ENCODE results near the gene PLCB1.
A peak's percentile ranks its signal among the peaks of the same experiment; 100 is the strongest.
"Not testable (repeated sequence)": the region's sequence is repeated elsewhere in the genome, so short reads cannot be mapped to it uniquely, and the experiment has no call there.

PLCB1 gene

DNA sequence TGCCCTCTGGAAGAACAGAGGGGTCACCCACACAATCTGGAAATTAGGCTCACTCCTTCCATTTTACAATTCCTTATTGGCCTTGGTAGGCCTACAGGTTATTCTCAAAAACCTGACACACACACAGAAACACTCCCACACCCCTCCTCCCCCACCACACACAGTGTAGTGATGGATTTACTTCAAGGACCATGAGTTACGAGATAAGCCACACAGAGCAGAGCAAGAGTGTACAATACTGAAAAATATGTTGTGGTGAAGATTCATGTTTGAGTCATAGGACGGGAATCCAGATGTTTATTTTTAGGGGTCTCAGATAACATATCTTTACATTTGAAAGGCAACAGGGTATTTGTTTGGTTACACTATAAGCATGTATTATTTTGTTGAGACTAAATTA, 291.9 kb downstream of the PLCB1 start:
- DNase-seq = no peak

DNA sequence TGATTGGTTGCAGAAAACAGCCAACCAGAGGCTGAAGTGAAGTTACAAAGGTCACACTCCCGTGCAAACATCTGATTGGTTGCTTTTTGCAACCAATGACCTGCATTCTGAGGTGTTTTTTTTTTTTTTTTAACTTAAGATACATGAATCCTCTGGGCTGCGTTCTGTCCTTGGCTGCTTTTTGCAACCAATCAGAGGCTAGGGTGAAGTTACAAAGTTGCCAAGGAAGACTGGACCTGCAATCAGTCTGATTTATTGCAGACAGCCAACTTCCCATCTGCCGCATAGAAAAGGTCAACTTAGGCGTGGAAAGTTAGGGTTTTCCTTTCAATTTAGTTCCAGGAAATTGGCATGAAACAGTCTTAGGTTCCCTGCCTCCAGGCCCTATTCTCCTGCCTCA, 292.9 kb downstream of the PLCB1 start:
- no peak for DNase-seq

DNA sequence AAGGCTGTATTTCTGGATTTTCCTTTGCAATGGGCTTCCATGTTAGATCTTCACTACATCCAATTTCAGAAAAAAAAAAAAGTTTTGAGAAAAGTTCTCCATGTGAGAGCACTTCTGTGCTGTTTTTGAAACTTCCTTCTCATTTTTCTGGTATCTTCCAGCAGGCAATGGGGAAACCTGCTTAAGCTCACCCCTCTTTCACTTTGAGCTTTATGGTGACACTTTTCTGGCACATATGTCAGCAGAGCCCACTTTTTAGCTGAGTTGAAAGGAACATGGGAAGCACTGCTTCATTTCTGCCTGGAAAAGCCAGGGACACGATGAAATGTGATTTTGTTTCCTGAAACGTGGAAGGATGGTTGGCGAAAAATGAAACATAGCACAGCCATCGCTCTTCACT, 293.7 kb downstream of the PLCB1 start:
- peak; percentile 9 for DNase-seq

DNA sequence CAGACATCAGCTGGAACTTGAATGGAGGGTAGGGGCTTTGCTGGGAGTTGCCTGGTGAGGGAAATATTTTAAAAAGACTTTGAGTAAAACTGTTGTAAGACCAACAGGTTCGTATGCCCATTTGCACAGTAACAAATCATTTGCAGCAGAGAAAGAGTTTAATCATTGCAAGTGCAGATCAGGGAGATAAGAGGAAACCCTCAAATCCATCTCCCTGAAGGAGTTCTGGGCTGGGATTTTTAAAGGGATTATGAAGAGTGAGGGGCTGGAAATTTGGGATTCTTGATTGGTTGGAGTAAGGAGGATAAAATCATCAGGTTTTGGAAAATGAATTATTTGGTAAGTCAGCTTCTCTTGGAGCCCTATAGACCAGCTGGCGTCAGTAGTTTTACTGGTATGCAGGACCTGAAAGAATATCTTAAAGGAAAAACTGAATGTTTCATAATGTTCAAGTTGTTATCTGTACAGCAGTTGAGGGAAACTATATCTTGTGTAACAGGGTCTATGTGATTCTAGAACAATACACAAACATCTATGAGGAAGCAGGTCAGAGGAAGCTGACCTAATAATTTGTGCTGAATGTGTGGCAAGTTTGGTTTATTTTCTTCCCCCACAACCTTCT, 295.5 kb downstream of the PLCB1 start:
- no peak for DNase-seq

DNA sequence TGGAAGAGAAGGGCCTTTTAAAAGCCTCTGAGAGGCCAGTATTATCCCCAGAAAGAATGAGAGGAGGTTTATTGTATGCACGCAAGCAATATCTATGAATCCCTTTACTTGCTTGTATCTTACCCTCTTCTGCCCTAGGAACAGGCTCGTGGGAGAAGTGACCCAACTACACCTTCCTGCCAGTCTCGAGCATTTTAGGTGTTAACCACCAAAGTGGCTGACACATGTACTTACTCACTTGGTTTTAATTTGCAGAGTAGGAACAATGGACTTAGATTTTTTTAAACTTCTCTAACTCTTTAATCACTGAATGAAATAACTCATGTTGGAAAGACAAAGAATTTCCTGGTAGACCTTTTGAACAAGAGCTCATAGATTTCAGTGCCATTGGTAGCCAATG, 296.9 kb downstream of the PLCB1 start:
- no peak for DNase-seq

DNA sequence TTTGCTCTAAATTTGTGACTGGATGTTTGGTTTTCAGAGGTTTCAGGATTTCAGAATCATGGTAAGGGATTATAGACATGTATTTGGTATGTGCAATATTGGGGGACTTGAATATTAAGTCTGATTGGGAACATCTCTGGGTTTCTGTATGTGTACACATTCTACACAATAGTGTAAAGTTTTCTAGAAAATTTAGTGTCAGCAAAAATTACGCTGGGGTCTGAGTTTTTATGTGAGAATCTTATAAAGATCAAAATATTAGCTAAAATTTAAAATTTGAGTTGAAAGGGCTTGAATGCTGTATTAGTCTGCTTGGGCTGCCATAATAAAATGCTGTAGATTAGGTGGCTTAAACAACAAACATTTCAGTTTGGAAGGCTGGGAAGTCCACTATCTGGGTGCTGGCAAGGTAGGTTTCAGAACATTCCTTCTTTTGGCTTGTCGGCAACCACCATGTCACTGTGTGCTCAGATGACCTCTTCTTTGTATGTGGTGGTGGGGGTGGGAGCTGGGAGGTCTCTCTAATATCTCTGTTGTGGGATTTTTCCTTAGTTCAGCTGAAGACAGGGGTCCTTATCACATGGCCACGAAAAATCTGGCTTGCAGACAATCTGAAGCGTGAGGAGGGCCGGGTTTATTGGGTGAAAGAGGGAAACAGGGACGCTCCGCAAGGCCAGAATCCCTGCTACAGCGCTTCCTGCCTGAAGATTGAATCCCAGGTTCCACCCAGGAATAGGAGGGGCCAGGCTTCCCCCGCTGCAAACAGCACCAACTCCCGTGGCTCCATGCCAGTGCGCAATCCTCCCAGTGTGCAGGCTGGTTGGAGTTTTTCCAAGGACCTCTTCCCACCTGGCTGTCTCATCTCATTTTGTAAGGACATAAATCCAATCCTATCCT, 299.7 kb downstream of the PLCB1 start:
- DNase-seq = no peak

DNA sequence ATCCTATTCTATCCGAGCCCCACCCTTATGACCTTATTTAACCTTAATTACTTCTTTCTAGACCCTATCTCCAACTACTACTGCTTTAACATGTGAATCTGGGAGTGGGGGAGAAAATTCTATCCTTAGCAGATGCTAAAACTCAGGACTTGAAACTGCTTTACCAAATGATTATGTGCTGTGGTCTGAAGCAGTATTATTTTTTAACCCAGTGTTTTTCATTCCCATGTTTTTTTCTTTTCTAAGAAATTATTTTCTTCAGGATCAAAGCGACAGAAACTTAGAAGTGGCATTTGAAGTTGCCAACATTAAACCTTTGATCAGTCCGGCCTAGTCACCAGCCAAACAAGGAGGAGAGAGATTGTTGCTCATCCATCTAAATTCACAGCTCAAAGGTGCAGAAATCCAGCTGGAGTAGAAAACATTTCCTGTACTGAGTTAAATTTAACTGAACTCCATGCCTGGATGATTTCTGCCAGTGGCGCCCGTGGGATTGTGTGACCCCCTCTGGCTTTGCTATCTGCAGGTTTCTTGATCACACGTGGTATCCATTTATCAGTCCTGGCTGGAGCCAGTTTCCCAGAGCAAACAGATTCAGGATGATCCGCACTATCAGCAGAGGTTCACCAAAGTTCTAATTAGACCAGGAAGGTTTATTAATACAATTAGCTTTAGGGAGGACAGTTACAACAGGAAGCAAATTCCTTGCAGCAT, 300.5 kb downstream of the PLCB1 start:
- no peak for DNase-seq

DNA sequence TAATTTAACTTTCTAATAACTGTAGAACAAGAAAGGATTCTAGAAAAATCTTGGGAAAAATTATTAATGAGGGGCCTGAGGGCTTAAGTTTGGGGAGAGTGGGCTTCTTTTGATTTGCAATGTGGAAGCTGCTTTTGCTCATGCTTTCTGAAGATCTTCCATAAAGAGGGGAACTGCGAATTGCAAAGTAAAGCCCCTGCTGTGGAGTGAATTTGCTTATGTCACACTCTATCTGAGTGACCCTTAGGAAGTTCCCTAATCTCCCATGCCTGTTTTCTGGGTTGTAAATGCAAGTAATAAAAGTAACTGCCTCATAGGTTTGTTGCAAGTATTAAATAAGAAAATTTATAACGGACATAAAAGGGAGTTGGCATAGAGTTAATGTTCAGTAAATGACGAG, 301.2 kb downstream of the PLCB1 start:
- DNase-seq = no peak

DNA sequence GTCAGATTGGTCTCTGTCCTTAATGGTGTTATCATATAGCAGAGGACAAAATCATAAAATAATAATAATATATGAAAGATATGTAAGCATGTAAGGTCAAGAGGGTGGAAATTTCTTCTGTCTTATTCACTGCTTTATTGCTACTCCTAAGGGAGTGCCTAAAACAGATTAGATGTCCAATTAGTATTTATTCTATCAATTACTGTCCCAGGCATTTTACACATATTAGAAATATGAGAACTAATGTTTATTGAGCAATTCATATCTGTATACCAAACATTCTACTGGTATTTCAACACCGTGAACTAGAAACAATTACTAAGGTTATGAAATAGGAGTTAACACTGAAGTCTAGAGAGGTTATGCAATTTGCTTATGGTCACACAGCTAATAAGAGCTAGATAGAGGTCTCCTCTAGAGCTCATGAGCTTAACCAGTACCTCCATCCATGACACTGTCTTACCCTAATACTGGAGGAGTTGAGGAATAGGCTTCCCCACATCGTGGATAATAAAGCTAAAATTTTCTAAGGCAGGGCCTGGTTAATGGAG, 302.3 kb downstream of the PLCB1 start:
- DNase-seq = no peak

DNA sequence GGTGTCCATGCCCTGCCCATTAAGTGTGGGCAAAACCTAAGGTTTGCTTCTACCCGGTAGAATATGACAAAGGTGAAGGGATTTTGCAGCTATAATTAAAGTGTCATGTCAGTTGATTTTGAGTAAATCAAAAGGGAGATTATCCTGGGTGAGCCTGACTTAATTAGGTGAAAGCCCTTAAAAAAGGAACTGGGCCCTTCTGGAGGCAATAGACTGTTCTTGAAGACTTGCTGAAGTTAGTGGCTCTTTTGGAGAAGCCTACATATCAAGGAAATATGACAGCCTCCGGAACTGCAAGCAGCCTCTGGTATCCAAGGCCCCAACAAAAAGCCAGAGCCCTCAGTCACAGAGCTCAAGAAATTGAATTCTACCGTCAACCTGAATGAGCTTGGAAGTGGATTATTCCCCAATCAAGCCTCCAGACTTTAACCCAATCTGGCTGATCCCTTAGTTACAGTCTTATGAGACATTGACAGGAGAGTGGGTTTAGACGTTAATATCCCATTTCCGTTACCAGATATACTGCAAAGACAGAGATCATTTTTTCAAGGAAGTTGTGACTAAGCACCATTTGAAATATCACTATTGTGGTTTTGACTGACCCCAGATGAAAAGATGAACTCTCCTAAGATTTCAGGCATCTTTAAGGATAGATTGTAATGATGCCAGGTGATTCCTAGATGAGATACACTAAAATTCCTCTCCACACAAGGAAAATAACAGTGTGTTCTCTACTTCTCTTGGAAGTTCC, 303.4 kb downstream of the PLCB1 start:
- DNase-seq = no peak

DNA sequence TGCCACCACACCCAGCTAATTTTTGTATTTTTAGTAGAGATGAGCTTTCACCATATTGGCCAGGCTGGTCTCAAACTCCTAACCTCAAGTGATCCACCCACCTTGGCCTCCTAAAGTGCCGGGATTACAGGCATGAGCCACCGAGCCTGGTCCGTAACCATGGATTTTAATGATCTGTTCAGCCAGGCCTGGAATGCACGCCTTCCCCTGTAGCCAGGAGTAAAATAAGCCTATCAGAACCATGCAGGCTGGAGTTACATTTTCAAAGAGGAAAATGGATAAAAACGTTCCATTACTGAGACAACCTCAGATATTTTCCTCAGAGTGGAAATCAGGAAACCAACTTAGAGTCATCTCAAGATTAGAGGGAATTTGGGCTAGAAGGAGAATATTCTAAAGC, 304.9 kb downstream of the PLCB1 start:
- not testable (repeated sequence) for DNase-seq

DNA sequence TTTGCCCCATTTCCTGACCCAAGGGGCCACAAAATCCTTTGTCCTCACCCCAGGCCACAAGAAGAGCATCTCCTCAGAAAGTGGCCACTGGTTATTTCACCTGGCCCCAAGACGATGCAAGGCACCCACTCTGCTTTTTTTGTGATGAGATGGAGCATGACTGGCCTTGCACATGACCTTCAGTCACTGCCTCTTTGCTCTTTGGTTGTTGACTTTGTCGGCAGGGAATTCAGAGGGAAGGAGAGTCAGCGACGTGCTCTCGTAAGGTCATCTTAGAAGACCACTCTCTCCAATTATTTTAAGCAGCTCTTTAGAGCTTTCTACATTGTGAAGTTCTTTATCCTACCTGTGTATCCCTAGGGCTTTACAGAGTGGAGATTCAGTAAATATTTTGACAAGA, 306.7 kb downstream of the PLCB1 start:
- DNase-seq = no peak

DNA sequence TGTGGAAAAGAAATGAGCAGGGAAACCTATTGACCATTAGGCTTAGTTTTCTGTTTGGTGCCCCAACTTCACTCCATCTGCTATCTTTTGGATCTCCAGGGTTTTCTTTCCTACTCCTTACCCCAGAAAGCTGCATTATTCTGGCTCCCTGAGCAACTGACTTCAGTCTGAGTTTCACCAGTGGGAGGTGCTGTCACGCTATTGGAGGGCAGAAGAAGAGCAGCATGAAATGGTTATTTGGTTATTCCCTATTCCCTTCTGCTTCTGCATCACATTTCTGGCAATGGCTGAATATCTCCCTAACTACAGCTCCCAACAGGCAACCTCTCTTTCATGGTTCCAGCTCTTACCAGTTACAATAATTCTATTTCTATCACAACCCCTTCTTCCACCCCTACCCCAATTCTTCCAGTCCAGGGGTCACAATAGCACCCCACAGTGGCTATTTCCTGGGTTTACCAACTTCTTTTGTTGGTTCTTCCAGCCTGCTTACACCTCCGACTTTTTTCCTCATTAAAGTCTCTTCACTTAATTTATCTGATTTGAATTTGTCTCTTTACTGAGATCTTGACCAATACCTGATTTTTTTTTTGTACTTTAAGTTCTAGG, 311.5 kb downstream of the PLCB1 start:
- DNase-seq = no peak

DNA sequence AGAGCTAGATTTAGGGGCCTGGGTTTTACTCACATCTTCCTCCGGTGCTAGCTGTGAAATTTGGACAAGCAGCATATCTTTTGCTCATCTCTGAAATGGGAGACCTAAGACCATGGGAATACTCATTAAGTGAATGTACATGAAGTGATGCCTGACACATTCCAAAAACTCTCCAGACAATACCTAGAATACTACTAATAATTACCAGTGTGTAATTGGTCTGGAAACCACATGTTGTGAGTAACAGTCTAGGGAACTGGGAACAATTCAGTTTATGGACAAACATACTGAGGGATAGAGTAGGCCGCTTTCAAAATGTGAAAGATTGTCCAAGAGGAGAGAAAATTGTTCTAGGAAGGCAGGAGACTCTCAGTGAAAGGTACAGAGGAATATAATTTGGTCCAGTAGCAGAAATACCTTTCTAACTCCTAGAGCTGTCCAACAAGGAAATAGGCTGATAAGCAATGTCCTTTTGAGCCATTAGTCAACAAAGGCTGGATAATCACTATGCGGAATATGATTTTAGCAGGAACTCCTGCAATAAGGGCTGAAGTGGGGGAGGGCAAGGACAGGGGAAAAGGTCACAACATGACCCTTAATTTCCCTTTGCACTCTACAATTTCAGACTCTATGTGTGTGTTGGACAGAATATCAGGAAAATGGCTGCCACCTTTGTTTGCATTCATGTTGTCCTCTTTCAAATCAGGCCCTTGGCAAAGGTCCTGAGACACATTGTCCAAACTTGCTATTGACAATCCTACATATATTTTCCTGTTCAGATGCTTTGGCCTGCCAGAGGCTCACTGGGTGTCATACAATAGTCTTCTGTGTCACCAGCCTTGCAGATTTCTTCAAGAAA, 315.4 kb downstream of the PLCB1 start:
- DNase-seq = no peak

DNA sequence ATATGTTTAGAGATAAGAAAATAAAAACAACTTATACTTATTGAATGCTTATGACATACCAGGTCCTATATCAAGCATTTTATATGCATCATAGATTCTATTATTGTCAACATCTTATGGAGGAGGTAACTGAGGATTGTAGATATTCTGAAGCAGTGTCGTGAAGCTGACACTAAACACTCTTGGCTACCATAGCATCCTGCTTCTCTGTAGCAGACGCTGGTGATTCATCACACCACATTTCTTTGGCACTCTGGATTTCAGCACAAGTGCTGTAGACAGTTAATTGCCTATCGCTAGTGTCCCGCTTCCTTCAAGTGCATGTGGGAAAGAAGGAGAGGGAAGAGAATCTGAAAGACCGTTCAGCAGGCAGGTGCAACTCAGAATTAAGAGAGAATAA, 317.1 kb downstream of the PLCB1 start:
- DNase-seq = no peak

DNA sequence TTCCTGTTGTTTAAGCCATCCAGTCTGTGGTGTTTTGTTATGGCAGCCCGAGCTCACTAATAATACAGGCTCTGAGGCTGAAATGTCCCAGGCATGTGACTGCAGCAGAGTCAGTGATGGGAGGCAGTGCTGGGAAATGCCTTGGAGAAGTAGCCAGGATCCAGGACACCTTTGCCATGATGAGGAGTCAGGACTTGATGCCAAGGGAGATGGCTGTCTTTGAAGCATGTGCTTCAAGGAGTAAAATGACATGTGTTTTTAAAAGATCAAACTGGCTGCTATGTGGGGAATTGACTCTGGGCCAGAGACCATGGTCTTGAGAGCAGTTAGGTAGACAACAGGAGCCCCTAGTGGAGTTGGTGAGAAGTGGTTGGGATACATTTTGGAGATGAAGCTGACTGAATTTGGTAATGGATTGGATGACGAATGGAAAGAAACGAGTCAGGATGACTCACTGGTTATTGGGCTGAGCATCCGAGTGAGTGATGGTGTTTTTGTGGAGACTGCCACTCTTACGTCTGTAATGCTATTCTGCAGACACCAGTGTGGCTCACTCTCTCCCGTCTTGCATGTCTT, 322.2 kb downstream of the PLCB1 start:
- no peak for DNase-seq

DNA sequence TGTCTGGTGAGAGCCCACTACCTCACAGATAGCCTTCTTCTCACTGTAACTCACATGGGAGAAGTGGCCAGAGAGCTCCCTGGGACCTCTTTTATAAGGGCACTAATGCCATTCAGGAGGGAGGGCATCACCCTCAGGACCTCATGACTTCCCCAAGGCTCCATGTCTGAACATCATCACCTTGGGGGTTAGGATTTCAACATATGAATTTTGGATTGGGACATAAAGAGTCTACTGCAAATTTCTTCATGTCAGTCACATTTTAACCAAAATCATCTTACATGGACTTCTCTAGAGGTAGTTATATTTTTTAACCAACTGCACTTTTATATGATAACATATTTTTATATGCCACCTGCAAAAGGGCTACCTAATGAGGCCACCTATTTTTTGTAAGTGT, 324.7 kb downstream of the PLCB1 start:
- DNase-seq = no peak

DNA sequence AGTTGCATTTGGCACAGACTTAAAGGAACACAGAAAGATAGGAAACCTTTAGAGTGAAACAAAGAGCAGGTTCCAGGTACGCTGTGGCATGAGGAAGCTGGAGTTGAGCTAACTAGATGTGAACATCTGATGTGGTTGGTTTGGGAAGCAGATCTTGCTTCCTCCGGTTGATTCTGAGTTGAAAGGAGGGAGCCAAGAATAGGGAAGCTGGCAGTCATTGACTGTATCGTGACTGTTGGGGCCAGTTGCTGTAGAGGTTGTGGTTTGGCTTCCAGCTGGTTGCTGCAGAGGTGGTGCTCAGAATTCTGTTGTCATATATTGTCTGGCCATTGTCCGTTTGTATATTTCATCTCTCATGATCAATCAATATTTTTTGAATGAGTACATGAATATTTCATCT, 325.9 kb downstream of the PLCB1 start:
- DNase-seq = peak; percentile 59

DNA sequence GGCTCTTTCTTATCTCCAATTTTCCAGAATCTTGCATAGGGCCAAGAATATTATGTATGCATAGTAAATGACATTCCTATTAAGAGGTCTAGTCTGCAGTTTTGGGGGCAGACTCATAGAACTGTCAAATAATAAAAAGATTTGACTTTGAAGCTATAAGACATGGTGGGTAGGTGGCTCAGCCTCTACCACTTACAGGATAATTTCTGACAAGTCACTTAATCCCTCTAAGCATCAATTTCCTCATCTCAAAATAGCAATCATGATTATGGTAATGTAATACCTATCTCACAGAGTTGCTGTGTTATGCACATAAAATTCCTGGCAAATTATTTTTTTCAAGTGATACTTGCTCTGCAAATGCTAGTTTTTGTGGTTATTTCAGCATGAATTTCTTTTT, 329.1 kb downstream of the PLCB1 start:
- no peak for DNase-seq

DNA sequence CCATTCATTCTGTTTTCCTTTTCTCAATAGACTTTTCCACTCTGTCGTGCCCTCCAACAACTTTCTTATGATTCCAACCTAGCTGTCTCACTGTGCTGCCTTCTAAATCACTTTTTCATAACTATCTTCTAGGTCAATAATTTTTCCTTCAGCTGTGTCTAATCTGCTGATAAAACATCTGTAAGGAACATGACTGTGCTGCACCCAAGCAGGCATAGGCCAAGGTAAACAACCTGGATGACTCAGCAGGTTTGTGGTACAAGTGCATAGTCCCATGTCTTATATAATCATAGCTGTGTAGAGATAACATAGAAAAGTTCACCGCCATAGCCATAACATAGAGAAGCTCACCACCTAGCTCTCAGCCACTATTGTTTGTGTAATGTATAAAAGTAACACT, 332.3 kb downstream of the PLCB1 start:
- DNase-seq = no peak

DNA sequence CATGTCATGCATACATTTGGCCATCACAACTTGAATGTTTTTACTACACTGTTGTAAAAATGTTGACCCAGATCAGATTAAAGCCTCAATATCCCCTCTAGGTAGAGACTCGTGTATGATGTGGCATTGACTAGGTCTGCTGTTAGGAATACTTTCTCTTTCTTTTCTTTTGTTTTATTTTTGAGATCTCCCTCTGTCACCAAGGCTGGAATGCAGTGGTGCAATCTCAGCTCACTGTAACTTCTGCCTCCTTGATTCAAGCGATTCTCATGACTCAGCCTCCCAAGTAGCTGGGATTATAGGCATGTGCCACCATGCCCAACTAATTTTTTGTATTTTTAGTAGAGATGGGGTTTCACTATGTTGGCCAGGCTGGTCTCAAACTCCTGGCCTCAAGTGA, 334.7 kb downstream of the PLCB1 start:
- not testable (repeated sequence) for DNase-seq

Data from KG1 (cell line).